Activated naive CD8-positive, alpha-beta T cell treated with anti-CD3 and anti-CD28 coated beads, Interleukin-2, amount 50 U/mL, for 24 hours (primary cell): ENCODE results near the gene PTOV1.
"Not testable (repeated sequence)": the region's sequence is repeated elsewhere in the genome, so short reads cannot be mapped to it uniquely, and the experiment has no call there.

Source experiments
- ATAC-seq: fragments of 150-1000 bp; cut with Tn5 transposase; one replicate; pipeline ENCODE4 v1.10.0; 2021
- DNase-seq: peaks from one replicate; pipeline ENCODE4 v3.0.0; 2021
- H3K27ac Mint-ChIP-seq: one replicate; pipeline ENCODE4 v1.8.0; 2021; ENCODE audit warnings: mild to moderate bottlenecking, mixed read lengths
- H3K27me3 Mint-ChIP-seq: one replicate; pipeline ENCODE4 v1.8.0; 2021; ENCODE audit warnings: mixed read lengths
- H3K36me3 Mint-ChIP-seq: one replicate; pipeline ENCODE4 v1.8.0; 2021; ENCODE audit warnings: low read depth, mixed read lengths
- H3K4me1 Mint-ChIP-seq: one replicate; pipeline ENCODE4 v1.8.0; 2021; ENCODE audit warnings: mixed read lengths
- H3K4me3 Mint-ChIP-seq: one replicate; pipeline ENCODE4 v1.8.0; 2021; ENCODE audit warnings: mild to moderate bottlenecking, moderate library complexity, mixed read lengths
- H3K9me3 Mint-ChIP-seq: one replicate; pipeline ENCODE4 v1.8.0; 2021; ENCODE audit warnings: mixed read lengths

The PTOV1 gene

GRCh38 chr19:49811328-49811727 lies 39.6 kb upstream of the PTOV1 start:
- Mint-ChIP-seq H3K4me1 (peaks cover 51% of the 10 kb centered on the region), H3K4me3 (no peak overlapping the region)

GRCh38 chr19:49812452-49812996 lies 38.4 kb upstream of the PTOV1 start:
- no peak for DNase-seq
- Mint-ChIP-seq H3K9me3 (no peaks in the 10 kb centered on the region), H3K4me1 (peaks cover 51% of the 10 kb centered on the region), H3K36me3 (no peaks in the 10 kb centered on the region), H3K27ac (peak overlapping the region; percentile 96), H3K27me3 (no peaks in the 10 kb centered on the region), H3K4me3 (peak overlapping the region; percentile 88)
- no peak for ATAC-seq

More at GRCh38 chr19:49811328-49811727, 39.6 kb upstream of the PTOV1 start:
- Mint-ChIP-seq H3K27ac (no peak overlapping the region), H3K36me3 (peaks cover under 1% of the 10 kb centered on the region), H3K27me3 (no peaks in the 10 kb centered on the region), H3K9me3 (no peaks in the 10 kb centered on the region)
- DNase-seq (no peak), ATAC-seq (no peak)

- Mint-ChIP-seq H3K4me3 (peak within 1 kb of the TSS; percentile 88), H3K36me3 (no peaks in the 10 kb centered on the region), H3K9me3 (no peaks in the 10 kb centered on the region), H3K27ac (peak within 1 kb of the TSS; percentile 96), H3K4me1 (peaks cover 45% of the 10 kb centered on the region), H3K27me3 (no peaks in the 10 kb centered on the region)
- peak; percentile 68 for ATAC-seq
- peak; percentile 89 for DNase-seq
Observed at GRCh38 chr19:49812997-49813861, 37.7 kb upstream of the PTOV1 start, which contains the start of gene FUZ. FUZ (minus strand) TSS chr19:49813292; CDS start chr19:49813106, 186 bp downstream.

GRCh38 chr19:49814010-49814409 lies 36.9 kb upstream of the PTOV1 start:
- Mint-ChIP-seq H3K36me3 (no peaks in the 10 kb centered on the region), H3K27me3 (no peaks in the 10 kb centered on the region), H3K9me3 (no peaks in the 10 kb centered on the region), H3K27ac (peak overlapping the region; percentile 96), H3K4me3 (peak overlapping the region; percentile 88), H3K4me1 (peaks cover 42% of the 10 kb centered on the region)
- DNase-seq: no peak
- ATAC-seq: no peak

GRCh38 chr19:49816590-49816989 lies 34.4 kb upstream of the PTOV1 start:
- DNase-seq: no peak
- peaks cover 40% of the 10 kb centered on the region for H3K4me1 Mint-ChIP-seq
- no peaks in the 10 kb centered on the region for H3K27me3 Mint-ChIP-seq
- peaks cover 3% of the 10 kb centered on the region for H3K36me3 Mint-ChIP-seq
- H3K27ac Mint-ChIP-seq: peak overlapping the region; percentile 27
- no peak for ATAC-seq
- H3K4me3 Mint-ChIP-seq: no peak overlapping the region
- no peaks in the 10 kb centered on the region for H3K9me3 Mint-ChIP-seq

GRCh38 chr19:49817964-49818648 lies 32.9 kb upstream of the PTOV1 start, which contains the start of gene MED25:
MED25 (plus strand) TSS chr19:49818289; CDS start chr19:49818342, 53 bp downstream.
- DNase-seq (peak; percentile 88), ATAC-seq (peak; percentile 72)
- peaks cover 4% of the 10 kb centered on the region for H3K36me3 Mint-ChIP-seq
- no peaks in the 10 kb centered on the region for H3K27me3 Mint-ChIP-seq
- peaks cover 28% of the 10 kb centered on the region for H3K4me1 Mint-ChIP-seq
- peak within 1 kb of the TSS; percentile 86 for H3K4me3 Mint-ChIP-seq
- H3K27ac Mint-ChIP-seq: peak within 1 kb of the TSS; percentile 90
- no peaks in the 10 kb centered on the region for H3K9me3 Mint-ChIP-seq

- DNase-seq (no peak), ATAC-seq (no peak)
- Mint-ChIP-seq H3K9me3 (no peaks in the 10 kb centered on the region), H3K4me1 (peaks cover 23% of the 10 kb centered on the region), H3K27ac (peak overlapping the region; percentile 90), H3K36me3 (peaks cover 7% of the 10 kb centered on the region), H3K27me3 (no peaks in the 10 kb centered on the region), H3K4me3 (peak overlapping the region; percentile 86)
Observed at GRCh38 chr19:49818649-49819370, 32.1 kb upstream of the PTOV1 start.

GRCh38 chr19:49819452-49820115 lies 31.4 kb upstream of the PTOV1 start:
- peaks cover 15% of the 10 kb centered on the region for H3K4me1 Mint-ChIP-seq
- not testable (repeated sequence) for ATAC-seq, H3K27me3 Mint-ChIP-seq, H3K9me3 Mint-ChIP-seq, DNase-seq, H3K36me3 Mint-ChIP-seq
- peak overlapping the region; percentile 78 for H3K27ac Mint-ChIP-seq
- peak overlapping the region; percentile 86 for H3K4me3 Mint-ChIP-seq

GRCh38 chr19:49820125-49820524 lies 30.8 kb upstream of the PTOV1 start:
- no peaks in the 10 kb centered on the region for H3K9me3 Mint-ChIP-seq
- peaks cover 15% of the 10 kb centered on the region for H3K4me1 Mint-ChIP-seq
- peaks cover 7% of the 10 kb centered on the region for H3K36me3 Mint-ChIP-seq
- no peak overlapping the region for H3K27ac Mint-ChIP-seq
- DNase-seq: no peak
- no peak overlapping the region for H3K4me3 Mint-ChIP-seq
- H3K27me3 Mint-ChIP-seq: no peaks in the 10 kb centered on the region
- ATAC-seq: no peak

GRCh38 chr19:49823472-49823871 lies 27.5 kb upstream of the PTOV1 start:
- Mint-ChIP-seq H3K4me3 (no peak overlapping the region), H3K27ac (no peak overlapping the region), H3K36me3 (peaks cover 7% of the 10 kb centered on the region), H3K4me1 (peaks cover 8% of the 10 kb centered on the region), H3K9me3 (no peaks in the 10 kb centered on the region), H3K27me3 (no peaks in the 10 kb centered on the region)
- ATAC-seq: no peak
- no peak for DNase-seq

GRCh38 chr19:49824662-49825061 lies 26.3 kb upstream of the PTOV1 start:
- H3K36me3 Mint-ChIP-seq: peaks cover 7% of the 10 kb centered on the region
- H3K27me3 Mint-ChIP-seq: no peaks in the 10 kb centered on the region
- no peak for ATAC-seq
- H3K4me1 Mint-ChIP-seq: peaks cover under 1% of the 10 kb centered on the region
- no peak overlapping the region for H3K4me3 Mint-ChIP-seq
- H3K9me3 Mint-ChIP-seq: no peaks in the 10 kb centered on the region
- DNase-seq: no peak
- no peak overlapping the region for H3K27ac Mint-ChIP-seq

- Mint-ChIP-seq H3K36me3 (peaks cover 4% of the 10 kb centered on the region), H3K4me1 (no peaks in the 10 kb centered on the region), H3K27ac (no peak overlapping the region), H3K4me3 (no peak overlapping the region), H3K27me3 (no peaks in the 10 kb centered on the region), H3K9me3 (no peaks in the 10 kb centered on the region)
- no peak for DNase-seq
- ATAC-seq: no peak
Observed at GRCh38 chr19:49827034-49827433, 23.9 kb upstream of the PTOV1 start.

- Mint-ChIP-seq H3K4me1 (no peaks in the 10 kb centered on the region), H3K27ac (no peak overlapping the region)
- ATAC-seq: no peak
Observed at GRCh38 chr19:49829200-49829599, 21.8 kb upstream of the PTOV1 start.

GRCh38 chr19:49829721-49830120 lies 21.2 kb upstream of the PTOV1 start:
- H3K27ac Mint-ChIP-seq: no peak overlapping the region
- no peak for ATAC-seq
- H3K27me3 Mint-ChIP-seq: no peaks in the 10 kb centered on the region
- H3K4me1 Mint-ChIP-seq: no peaks in the 10 kb centered on the region
- peaks cover 2% of the 10 kb centered on the region for H3K36me3 Mint-ChIP-seq
- no peaks in the 10 kb centered on the region for H3K9me3 Mint-ChIP-seq
- H3K4me3 Mint-ChIP-seq: no peak overlapping the region
- no peak for DNase-seq

More at GRCh38 chr19:49829200-49829599, 21.8 kb upstream of the PTOV1 start:
- Mint-ChIP-seq H3K27me3 (no peaks in the 10 kb centered on the region), H3K9me3 (no peaks in the 10 kb centered on the region), H3K4me3 (no peak overlapping the region), H3K36me3 (no peaks in the 10 kb centered on the region)
- DNase-seq: no peak
